NCI-H2196 treated with DMSO at 0.1 percent for 48 hours (cell line): ENCODE results near the gene MDN1.
"Not testable (repeated sequence)": the region's sequence is repeated elsewhere in the genome, so short reads cannot be mapped to it uniquely, and the experiment has no call there.

Experiments used
- DNase-seq: peaks from one replicate; lab custom pipeline; 2025; ENCODE audit not compliant: unreplicated experiment; lab: John Stamatoyannopoulos, UW

MDN1 gene

GRCh38 chr6:89769572-89769971 lies 50.0 kb downstream of the MDN1 start:
- DNase-seq = no peak

- no peak for DNase-seq
Observed at GRCh38 chr6:89768324-89768723, 51.3 kb downstream of the MDN1 start.

- DNase-seq = no peak
Observed at GRCh38 chr6:89763550-89763949, 56.0 kb downstream of the MDN1 start.

- no peak for DNase-seq
Observed at GRCh38 chr6:89758830-89759229, 60.8 kb downstream of the MDN1 start.

GRCh38 chr6:89750338-89750737 lies 69.3 kb downstream of the MDN1 start:
- no peak for DNase-seq

GRCh38 chr6:89749918-89750317 lies 69.7 kb downstream of the MDN1 start:
- DNase-seq = no peak

GRCh38 chr6:89745716-89746115 lies 73.9 kb downstream of the MDN1 start:
- DNase-seq = no peak

- no peak for DNase-seq
Observed at GRCh38 chr6:89745096-89745495, 74.5 kb downstream of the MDN1 start.

GRCh38 chr6:89736893-89737292 lies 82.7 kb downstream of the MDN1 start:
- no peak for DNase-seq

- no peak for DNase-seq
Observed at GRCh38 chr6:89734526-89734925, 85.1 kb downstream of the MDN1 start.

- no peak for DNase-seq
Observed at GRCh38 chr6:89731924-89732567, 87.5 kb downstream of the MDN1 start.

GRCh38 chr6:89731262-89731661 lies 88.3 kb downstream of the MDN1 start:
- DNase-seq = not testable (repeated sequence)

- DNase-seq = no peak
Observed at GRCh38 chr6:89729818-89730217, 89.8 kb downstream of the MDN1 start.

- no peak for DNase-seq
Observed at GRCh38 chr6:89727501-89727900, 92.1 kb downstream of the MDN1 start.

- no peak for DNase-seq
Observed at GRCh38 chr6:89724981-89725380, 94.6 kb downstream of the MDN1 start.

GRCh38 chr6:89723046-89723445 lies 96.5 kb downstream of the MDN1 start:
- DNase-seq = no peak

GRCh38 chr6:89716532-89716931 lies 103.1 kb downstream of the MDN1 start:
- no peak for DNase-seq

GRCh38 chr6:89711801-89712200 lies 107.8 kb downstream of the MDN1 start:
- no peak for DNase-seq

GRCh38 chr6:89708316-89708715 lies 111.3 kb downstream of the MDN1 start:
- no peak for DNase-seq

GRCh38 chr6:89707766-89708165 lies 111.8 kb downstream of the MDN1 start:
- DNase-seq = no peak

GRCh38 chr6:89706121-89706520 lies 113.5 kb downstream of the MDN1 start:
- no peak for DNase-seq

- DNase-seq = no peak
Observed at GRCh38 chr6:89703292-89703691, 116.3 kb downstream of the MDN1 start.

GRCh38 chr6:89702349-89702748 lies 117.2 kb downstream of the MDN1 start:
- DNase-seq = no peak
